GM19467 (cell line): ENCODE data around the gene COL1A1.

Source experiments
- ATAC-seq: cut with Tn5 transposase; IDR thresholded peaks from one replicate; pipeline ENCODE4 v1.9.1; 2021; ENCODE audit warnings: mild to moderate bottlenecking, moderate library complexity; ENCODE audit not compliant: unreplicated experiment

The COL1A1 gene

DNA sequence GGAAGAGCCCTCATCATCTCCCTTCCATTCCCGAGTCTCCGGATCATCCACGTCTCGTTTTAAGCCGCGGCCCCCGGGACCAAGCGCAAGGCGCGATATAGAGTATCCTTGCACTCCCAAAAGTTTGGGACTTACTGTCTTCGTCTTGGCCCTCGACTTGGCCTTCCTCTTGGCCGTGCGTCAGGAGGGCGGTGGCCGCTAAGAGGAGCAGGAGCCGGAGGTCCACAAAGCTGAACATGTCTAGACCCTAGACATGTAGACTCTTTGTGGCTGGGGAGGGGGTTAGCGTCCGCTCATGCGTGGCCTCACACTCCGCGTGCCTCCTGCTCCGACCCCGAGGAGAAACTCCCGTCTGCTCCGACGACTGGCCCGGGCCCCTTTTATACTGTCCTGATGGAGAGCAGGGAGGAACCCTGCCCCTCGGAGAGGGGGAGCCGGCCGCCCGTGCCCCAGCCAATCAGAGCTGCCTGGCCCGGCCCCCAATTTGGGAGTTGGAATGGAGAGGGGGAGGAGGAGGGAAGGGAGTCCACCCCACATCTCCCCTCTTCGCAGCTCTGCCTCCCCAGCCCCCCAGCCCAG lies at the start of gene COL1A1:
Gene COL1A1, minus strand, starts transcription at position 356 of the 579 bp plus-strand sequence. Its CDS starts 118 bp downstream, at position 238.
- no peak for ATAC-seq

DNA sequence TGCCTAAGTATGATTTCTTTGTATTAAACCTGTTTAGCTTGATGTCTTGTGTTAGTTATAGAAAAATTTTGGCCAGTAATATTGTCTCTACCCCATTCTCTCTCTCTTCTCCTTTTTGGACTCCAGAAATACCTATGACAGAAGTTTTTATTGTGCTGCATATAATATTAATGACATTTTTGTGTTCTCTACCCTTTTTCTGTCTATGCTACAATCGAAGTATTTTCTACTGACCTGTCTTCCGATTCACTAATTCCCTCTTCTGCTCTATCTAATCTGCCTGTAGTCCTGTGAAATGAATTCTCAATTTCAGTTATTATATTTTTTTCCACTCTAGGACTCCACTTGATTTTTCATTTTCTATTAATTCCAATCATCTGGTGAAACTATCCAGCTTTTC lies 46.8 kb upstream of the COL1A1 start:
- no peak for ATAC-seq

DNA sequence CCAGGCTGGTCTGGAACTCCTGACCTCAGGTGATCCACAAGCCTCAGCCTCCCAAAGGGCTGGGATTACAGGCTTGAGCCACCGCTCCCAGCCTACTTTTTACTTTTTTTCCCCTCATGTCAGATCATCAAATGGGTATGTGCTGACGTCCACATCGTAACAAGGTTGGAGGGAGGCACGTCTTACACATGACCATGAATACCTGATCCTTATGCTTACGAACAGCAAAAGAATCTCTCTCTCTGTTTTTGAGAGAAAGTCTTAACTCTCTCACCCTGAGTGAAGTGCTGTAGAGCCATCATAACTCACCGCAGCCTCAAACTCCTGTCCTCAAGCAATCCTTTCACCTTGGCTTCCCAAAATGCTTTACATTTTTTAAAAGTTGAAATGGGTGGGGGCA lies 43.3 kb upstream of the COL1A1 start:
- no peak for ATAC-seq

DNA sequence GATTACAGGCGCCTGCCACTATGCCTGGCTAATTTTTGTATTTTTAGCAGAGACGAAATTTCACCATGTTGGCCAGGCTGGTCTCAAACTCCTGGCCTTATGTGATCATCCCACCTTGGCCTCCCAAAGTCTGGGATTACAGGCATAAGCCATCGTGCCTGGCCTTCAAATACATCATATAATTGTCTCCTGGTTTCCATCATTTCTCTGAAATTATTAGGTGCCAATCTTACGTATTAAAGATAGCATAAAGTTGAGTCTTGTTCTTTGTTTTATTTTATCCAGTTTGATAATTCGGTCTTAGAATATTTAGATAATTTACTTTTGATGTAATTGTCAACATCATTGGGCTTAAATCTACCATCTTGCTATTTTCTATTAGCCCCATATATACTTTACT lies 40.0 kb upstream of the COL1A1 start:
- no peak for ATAC-seq

DNA sequence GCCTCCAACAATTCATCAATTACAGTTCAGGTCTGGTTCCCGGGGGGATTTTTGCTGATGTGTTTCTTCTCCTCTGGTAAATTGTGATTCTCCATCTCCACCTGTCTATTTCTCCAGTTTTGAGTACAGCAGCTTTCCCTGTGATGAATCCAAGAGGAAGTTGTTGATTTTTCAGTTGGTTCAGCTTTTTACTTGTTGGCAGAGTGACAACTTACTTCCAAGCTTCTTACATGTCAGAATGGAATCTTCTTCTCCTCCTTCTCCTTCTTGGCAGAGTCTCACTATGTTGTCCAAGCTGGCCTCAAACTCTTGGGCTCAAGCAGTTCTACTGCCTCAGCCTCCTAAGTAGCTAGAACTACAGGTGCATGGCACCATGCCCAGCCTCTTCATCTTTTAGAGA lies 39.4 kb upstream of the COL1A1 start:
- ATAC-seq, result no peak

DNA sequence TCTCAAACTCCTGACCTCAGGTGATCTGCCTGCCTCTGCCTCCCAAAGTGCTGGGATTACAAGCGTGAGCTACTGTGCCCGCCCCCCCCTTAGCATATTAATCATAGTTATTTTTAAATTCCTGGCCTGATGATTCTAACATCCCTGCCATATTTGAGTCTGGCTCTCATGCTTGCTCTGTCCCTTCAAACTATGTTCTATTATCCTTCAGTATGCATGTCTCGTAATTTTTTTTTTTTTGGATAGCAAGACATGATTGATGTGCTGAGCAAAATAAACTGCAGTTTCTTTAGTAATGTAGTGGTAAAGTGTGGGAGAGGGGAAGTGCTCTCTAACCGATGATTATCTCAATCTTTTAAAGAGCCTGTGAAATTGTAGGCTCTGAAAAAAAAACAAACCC lies 38.5 kb upstream of the COL1A1 start:
- no peak for ATAC-seq

DNA sequence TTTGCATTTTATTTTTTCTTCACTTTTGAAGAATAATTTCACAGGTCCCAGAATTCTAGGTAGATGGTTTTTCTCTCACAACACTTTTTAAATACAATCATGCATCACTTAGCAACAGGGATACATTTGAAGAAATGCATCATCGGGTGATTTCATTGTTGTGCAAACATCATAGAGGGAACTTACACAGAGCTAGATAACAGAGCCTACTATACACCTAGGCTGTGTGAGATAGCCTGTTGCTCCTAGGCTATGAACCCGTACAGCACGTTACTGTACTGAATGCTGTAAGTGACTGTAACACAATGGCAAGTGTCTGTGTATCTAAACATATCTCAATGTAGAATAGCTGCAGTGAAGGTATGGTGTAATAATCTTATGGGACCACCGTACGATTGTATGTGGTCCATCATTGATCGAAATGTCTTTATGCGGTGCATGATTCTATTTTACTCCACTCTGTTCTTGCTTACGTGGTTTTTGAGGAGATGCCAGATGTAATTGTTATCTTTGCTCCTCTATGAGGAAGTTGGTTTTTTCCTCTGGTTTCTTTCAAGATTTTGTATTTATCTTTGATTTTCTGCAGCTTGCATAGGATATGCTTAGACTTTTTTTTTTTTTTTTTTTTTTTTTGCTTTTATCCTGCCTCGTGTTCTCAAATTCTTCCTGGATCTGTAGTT lies 37.3 kb upstream of the COL1A1 start:
- no peak for ATAC-seq

DNA sequence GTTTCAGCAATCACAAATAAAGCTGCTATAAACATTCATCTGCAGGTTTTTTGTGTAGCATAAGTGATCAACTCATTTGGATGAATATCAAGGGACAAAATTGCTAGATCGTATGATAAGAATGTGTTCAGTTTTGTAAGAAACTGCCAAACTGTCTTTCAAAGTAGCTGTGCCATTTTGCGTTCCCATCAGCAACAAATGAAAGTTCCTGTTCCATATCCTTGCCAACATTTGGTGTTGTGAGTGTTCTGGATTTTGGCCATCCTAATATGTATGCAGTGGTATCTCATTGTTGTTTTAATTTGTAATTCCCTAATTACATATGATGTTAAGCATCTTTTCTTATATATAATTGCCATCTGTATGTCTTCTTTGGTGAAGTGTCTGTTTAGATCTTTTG lies 36.5 kb upstream of the COL1A1 start:
- ATAC-seq, result no peak

DNA sequence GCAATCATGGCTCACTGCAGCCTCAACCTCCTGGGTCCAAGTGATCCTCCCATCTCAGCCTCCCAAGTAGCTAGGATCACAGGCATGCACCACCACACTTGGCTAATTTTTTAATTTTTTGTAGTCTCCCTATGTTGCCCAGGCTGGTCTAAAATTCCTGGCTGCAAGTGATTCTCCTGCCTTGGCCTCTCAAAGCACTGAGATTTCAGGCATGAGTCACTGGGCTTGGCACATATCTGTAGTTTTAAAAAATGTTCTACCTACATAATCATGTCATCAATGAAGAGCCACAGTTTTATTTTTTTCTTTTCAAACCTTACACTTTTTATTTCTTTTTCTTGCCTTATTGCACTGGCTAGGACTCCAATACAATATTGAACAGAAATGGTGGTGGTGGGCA lies 33.1 kb upstream of the COL1A1 start:
- ATAC-seq, result no peak

DNA sequence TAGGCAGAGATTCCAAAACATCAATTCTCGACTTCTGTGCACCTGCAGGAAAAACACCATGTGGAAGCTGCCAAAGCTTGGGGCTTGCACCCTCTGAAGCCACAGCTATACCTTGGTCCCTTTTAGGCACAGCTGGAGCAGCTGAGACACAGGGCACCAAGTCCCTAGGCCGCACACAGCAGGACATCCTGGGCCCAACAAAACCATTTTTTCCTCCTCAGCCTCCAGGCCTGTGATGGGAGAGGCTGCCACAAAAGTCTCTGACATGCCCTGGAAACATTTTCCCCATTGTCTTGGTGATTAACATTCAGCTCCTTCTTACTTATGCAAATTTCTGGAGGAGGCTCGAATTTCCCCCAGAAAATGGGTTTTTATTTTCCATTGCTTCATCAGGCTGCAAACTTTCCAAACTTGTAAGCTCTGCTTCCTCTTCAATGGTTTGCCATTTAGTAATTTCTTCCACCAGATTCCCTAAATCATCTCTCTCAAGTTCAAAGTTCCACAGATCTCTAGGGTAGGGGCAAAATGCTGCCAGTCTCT lies 24.3 kb upstream of the COL1A1 start:
- ATAC-seq, result no peak

DNA sequence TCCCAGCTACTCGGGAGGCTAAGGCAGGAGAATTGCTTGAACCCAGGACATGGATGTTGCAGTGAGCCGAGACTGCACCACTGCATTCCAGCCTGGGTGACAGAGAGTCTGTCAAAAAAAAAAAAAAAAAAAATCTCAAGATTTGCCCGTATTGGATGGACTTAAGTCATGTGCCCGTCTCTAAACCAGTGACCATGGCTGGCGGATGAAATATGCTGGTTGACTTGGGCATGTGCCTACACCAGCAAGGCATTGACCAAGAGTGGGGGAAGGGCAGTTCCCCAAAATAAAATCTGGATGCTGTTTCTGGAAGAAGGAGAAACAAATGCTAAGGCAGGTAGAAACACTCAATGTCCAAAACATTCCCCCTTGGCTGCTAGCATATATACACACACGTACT lies 21.5 kb upstream of the COL1A1 start:
- no peak for ATAC-seq

DNA sequence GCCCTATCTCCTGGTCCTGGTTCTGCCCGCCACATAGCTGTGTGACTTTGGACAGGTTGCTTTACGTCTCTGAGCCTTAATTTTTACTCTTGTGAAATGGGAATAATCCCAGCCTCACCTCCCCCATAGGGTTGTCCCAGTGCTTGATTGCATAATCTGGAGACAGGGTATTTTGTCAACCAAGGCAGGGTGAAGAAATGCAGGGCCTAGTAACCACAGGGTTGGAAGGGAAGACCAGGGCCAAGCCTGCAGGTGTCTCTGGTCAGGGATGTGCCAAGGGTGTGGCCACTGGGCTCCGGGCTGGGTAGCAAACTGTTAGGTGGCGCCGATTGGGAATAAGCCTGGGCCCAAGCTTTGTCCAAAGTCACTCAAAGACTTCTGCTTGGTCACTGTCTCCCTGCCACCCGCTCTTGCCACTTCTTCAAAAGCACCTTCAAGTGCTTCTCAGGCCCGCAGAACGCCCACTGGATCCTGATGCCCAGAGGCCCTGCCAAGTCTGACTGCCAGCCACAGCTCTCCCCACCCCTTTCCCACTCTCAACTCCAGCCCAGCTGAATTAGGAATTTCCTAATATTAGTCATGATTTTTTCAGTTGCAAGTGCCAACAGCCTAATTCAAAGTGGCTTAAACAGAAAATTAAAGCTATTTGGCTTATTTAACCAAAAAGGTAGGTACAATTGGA lies 20.6 kb upstream of the COL1A1 start:
- ATAC-seq, result no peak

DNA sequence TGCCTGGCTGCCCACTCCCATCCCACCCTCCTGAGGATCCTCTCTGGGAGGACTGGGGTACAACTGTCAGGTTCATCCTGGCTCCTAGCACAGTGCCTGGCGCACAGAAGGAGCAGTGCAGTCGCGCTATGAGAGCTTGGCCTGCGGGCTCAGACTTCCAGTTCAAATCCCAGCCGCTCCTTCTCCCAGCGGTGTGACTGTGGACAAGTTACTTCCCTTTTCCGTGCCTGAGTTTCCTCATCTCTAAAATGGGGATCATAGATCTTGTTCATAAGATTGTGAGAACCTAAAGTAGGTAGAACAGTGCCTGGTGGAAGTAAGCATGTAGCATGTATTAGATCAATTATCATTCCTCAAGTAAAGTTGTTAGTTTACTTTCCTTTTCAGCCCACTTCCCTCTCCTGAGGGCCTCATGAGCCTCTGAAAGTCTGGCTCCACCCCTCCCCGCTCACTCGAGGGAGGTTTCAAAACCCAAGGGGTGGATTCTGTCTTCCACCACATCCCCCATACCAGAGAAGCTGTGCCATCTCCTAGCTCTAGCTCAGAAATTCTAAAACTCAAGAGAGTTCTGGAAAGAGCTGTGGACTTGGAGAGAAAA lies 19.9 kb upstream of the COL1A1 start:
- ATAC-seq, result no peak

DNA sequence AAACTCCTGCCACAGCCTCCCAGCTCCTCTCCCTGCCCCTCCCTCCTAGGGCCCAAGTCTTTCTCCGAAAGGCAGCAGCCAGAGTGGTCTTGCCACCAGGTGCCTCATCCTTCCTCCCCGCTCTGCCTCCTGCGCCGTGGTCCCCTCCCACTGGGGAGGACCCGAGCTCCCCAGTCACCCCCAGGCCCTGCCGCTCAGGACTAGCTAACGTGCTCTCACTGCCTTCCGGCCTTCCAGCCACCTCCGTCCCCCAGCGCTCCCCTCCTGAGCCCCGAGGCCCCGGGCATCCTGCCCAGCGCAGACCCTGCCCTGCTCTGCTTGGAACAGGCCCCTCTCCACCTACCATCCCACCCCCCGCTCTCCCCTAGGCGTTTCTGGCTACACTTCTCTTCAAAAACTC lies 19.4 kb upstream of the COL1A1 start:
- no peak for ATAC-seq

DNA sequence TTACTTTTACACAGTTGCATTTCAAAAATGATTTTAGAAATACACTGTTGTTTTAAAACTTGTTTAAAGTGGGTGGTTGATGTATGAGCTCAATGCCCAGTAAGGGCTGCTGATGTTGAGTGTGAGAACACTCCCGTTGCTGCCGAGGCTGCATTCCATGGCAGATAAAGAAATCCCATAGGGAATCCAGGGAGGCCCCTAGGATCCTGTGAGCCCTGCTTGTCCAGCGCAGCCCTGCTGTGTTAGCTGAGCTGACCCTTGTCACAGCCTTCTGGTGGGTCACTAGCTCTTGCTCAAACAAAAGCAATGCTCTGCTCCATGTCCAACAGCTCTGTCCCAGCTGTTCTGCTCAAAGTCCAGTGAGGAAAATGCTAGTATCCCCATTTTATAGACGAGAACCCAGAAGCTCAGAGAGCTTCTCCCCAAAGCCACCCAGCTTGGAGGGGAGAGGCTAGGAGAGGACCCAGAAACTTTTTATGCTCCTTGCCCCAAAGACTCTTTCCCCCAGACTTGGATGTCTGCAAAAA lies 18.6 kb upstream of the COL1A1 start:
- no peak for ATAC-seq

DNA sequence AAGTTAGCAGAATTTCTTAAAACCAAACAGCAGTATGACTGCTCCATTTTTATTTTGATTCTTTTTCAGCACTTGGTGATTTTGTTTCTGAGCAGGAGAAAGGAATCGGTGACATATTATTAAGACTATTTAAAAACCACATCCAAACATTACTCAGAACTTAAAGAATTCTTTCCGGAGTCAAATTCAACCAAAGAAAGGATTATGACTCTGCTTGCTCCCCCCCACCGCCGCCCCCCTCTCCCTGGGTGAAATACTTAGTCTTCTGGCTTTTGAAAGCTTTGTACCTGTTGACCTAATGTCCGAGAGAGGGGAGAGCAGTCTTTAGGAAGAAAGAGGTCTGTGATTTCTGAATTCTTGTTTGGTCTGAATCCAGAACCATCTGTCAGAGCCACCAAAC lies 17.9 kb upstream of the COL1A1 start:
- ATAC-seq, result no peak

DNA sequence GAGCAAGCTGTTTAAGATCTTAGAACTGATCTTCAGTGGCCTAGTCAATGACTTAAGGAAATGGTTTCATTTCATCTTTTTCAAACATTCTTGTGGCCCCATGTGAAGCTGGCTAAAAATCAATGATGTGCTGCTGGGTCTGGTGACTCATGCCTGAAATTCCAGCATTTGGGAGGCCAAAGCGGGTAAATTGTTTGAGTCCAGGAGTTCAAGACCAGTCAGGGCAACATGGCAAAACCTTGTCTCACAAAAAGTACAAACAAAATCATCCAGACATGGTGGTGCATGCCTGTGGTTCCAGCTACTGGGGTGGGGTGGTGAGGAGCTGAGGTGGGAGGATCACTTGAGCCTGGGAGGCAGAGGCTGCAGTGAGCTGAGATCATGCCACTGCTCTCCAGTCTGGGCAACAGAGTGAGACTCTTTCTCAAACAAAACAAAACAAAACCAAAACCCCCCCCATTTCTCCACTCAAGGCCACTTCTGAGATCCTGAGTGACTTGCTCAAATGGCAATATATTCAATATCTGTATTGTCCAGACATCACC lies 17.4 kb upstream of the COL1A1 start:
- ATAC-seq, result no peak

DNA sequence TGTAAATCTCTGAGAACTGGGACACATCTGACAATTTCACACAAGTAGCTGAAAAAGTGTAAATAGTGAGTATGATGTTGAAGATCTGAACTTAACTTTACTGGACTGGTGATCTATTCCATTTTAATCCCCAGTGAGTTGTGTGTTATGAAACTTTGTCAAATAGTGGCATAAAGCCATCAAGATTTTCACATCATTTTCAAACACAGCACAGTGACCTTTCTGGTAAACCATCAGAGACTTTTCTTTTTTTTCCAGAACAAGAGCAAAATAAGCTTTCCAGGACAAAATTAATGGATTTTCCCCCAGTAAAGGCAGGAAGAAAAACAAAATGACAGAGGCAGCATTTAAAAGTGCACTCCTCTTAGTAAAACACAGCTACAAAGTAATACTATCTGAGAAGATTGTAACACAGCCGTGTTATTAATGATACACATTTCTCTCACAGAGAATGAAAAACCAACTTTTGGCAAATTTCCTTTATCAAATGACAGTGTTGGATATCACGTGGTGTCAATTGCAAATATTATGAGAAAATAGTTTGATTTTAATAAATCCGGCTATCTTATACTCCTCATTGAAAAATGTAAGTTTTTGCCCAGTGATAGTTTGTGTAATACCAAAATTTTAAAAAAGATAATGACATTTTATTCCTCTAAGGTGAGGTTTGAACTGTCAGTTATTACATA lies 16.8 kb upstream of the COL1A1 start:
- ATAC-seq, result no peak

DNA sequence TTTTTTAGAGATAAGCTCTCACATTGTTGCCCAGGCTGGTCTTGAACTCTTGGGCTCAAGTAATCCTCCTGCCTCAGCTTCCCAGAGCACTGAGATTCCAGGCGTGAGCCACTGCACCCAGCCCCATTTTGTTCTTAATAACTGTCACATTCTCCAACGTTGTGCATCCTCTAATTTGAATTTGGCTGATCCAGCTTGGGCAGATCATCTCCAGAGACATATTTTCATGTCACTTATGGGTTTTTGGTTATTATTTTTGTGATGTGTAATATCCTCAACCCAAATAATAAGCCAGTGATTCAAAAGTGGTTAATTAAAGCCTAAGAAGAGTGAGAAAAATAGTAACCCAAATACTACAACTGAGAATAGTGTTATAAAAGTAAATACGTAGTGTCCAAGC lies 16.2 kb upstream of the COL1A1 start:
- no peak for ATAC-seq

DNA sequence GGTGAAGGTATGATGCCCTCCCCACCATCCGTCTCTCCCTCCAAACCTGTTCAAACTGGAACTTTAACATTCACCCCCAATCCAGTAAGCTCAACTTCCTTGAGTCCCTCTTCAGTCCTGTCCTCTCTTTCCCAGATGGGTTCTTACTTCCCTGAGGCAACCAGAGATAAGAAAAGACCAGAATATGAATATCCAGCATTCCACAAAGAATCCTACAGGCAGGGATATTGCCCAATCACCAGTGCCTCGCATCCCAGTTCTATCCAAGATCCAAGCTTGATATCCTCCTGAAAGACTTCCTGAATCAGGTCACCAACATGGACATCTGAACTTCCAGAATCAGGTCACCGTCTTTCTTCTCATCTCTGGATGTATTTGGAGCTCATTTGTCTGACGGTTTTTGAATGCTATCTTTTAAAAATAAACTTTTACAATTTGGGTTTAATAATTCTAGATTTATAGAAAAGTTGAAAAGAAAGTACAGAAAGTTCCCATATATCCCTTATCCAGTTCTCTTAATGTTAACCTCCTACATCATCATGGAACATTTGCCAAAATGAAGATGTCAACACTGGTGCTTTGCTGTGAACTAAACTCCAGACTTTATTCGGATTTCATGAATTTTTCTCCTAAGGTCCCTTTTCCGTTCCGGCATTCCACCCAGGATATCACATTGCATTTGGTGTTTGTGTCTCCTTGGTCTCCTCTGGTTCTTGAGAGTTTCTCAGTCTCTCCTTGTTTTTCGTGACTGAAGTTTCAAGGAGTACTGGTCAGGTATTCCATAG lies 13.7 kb upstream of the COL1A1 start:
- ATAC-seq, result no peak
